ENCODE results near the gene TRIM66. TPM values are rescaled to one million over a fixed set of nuclear protein-coding genes. Genes with fewer than 3 reads are reported as not detected.

The TRIM66 gene
- total and polyA plus RNA-seq, 10 of the 15 experiments (the other 5 are each of a cell fraction or from before 2014, with no cell fraction given) = 1.7 to 14.5 (median 7.4) TPM

DNA sequence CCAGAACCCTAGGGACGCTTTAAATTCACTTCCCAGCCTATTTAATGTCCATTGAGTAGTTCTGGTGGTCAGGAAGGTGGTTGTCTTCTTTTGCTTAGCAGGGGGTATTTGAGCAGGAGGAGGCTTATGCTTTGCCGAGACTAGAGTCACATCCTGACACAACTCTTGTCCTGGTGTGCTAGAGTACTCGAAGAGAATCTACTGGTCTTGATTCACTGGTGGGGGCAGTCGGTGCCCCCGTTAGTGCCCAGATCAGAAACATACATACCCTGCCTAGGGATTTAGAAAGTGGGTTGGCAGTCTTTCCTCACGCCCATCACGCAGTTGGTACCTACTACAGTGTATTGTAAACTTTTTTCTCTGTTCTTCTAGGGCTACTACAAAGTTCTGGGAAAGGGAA, 2.8 kb upstream of the TRIM66 start:
- peaks cover 69% of the 10 kb centered on the region for H3K79me2 ChIP-seq (ENCODE audit: control insufficient read depth, insufficient read depth, low read length)
- intact Hi-C loops (cut with micrococcal nuclease; ENCODE audit: unreplicated experiment) = loop anchor here (5.0 to 10.0 kb wide), 3 partner anchors 151 to 382 kb away; partner anchors contain the start of gene AKIP1
- in situ Hi-C loops (cut with MboI) = no loop called here
- DNase-seq (ENCODE audit: low read depth, low spot score) (no peak), FAIRE-seq (no peak), ATAC-seq (no peak)
- POLR2A ChIA-PET = no interaction called here
- BruUV-seq (replicated peaks) = no TSS peak
- H3K4me1 ChIP-seq (ENCODE audit: control insufficient read depth, insufficient read depth, low read length) = peaks cover 31% of the 10 kb centered on the region
- peak overlapping the region; percentile 99; the same call in 1 of the 2 replicates for H3K27ac ChIP-seq (ENCODE audit: control insufficient read depth, insufficient read depth)
- peak overlapping the region; percentile 100 for H3K9ac ChIP-seq (ENCODE audit: control insufficient read depth, insufficient read depth, low read length)
- 34% methylated on average over 7 of the region's 7 CpGs for WGBS (ENCODE audit: insufficient coverage, insufficient replicate concordance, low lambda C conversion rate, missing lambda C conversion rate)
- peaks cover 8 to 23% of the 10 kb centered on the region in 2 experiments for H3K36me3 ChIP-seq (ENCODE audit: control insufficient read depth in 2 of 2, insufficient read depth in 2 of 2, low read length in 1 of 2)
- peaks cover 5% of the 10 kb centered on the region; the same call in 1 of the 2 replicates for H4K20me1 ChIP-seq (ENCODE audit: control insufficient read depth, insufficient read depth)
- peak overlapping the region; percentile 81 for H3K4me2 ChIP-seq (ENCODE audit: control insufficient read depth, insufficient read depth)
- RAD21 ChIA-PET (ENCODE audit: unreplicated experiment) = no interaction called here
- CTCF ChIA-PET = no interaction called here
- no peak for TF ChIP-seq IKZF2 (IDR thresholded peaks at IDR 0.05)
- peak; percentile 41; the same call in 1 of the 2 replicates for TF ChIP-seq POLR2AphosphoS5 (IDR thresholded peaks at IDR 0.05; ENCODE audit: low read length)
- TF ChIP-seq, protein P1, sequence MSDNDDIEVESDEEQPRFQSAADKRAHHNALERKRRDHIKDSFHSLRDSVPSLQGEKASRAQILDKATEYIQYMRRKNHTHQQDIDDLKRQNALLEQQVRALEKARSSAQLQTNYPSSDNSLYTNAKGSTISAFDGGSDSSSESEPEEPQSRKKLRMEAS (IDR thresholded peaks at IDR 0.05; ENCODE audit: low read depth, low read length) = no peak
- SMC1A ChIA-PET (ENCODE audit: uncharacterized antibody, unreplicated experiment) = no interaction called here
- H2AFZ ChIP-seq (ENCODE audit: control insufficient read depth, low read depth, low read length) = no peak overlapping the region
- no peaks in the 10 kb centered on the region for H3K27me3 ChIP-seq (replicated peaks in 1 of 2; ENCODE audit: control insufficient read depth in 2 of 2, insufficient read depth in 2 of 2, low read length in 1 of 2)
- H3K9me3 ChIP-seq (replicated peaks; ENCODE audit: control insufficient read depth, insufficient read depth, low read length) = no peaks in the 10 kb centered on the region
- H3K4me3 ChIP-seq = peak overlapping the region; percentile 88

DNA sequence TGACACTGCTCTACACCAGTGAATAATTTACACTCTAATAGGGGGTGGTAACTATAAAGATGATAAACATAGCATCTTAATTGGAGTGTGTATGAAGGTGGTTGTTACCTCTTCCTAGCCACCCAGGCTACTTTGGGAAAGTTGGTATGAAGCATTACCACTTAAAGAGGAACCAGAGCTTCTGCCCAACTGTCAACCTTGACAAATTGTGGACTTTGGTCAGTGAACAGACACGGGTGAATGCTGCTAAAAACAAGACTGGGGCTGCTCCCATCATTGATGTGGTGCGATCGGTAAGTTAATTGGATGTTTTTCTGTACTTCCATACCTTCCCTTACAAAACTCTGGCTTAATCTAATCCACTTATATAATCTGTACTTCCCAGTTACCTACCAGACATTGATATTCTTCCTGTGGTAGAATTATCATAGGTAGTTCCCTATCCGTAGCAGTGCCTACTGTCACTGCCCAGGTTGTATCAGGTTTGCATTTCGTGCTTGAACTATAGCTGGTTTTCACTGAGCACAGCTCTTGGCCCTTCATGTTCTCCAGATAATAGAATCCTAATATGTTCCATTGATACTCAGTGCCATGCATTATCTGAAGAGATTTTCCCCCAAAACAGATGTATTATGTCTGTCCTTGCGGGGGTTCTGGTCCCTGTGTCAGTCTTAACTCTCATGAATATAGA, 2.3 kb upstream of the TRIM66 start:
- CTCF ChIA-PET = no interaction called here
- Histone ChIP-seq H3K9ac (ENCODE audit: control insufficient read depth, insufficient read depth, low read length) (peak overlapping the region; percentile 100), H3K27ac (ENCODE audit: control insufficient read depth, insufficient read depth) (peak overlapping the region; percentile 99), H3K9me3 (replicated peaks; ENCODE audit: control insufficient read depth, insufficient read depth, low read length) (no peaks in the 10 kb centered on the region), H3K79me2 (ENCODE audit: control insufficient read depth, insufficient read depth, low read length) (peaks cover 65% of the 10 kb centered on the region), H3K4me1 (ENCODE audit: control insufficient read depth, insufficient read depth, low read length) (peaks cover 26% of the 10 kb centered on the region), H3K4me3 (peak overlapping the region; percentile 88), H3K4me2 (ENCODE audit: control insufficient read depth, insufficient read depth) (peak overlapping the region; percentile 81), H2AFZ (ENCODE audit: control insufficient read depth, low read depth, low read length) (no peak overlapping the region), H3K27me3 (replicated peaks in 1 of 2; ENCODE audit: control insufficient read depth in 2 of 2, insufficient read depth in 2 of 2, low read length in 1 of 2) (no peaks in the 10 kb centered on the region), H4K20me1 (ENCODE audit: control insufficient read depth, insufficient read depth) (peaks cover 5% of the 10 kb centered on the region; the same call in 1 of the 2 replicates), H3K36me3 (ENCODE audit: control insufficient read depth in 2 of 2, insufficient read depth in 2 of 2, low read length in 1 of 2) (peaks cover 8 to 22% of the 10 kb centered on the region in 2 experiments)
- ATAC-seq (no peak), FAIRE-seq (no peak), DNase-seq (ENCODE audit: low read depth, low spot score) (no peak)
- POLR2A ChIA-PET = no interaction called here
- no TSS peak for BruUV-seq (replicated peaks)
- in situ Hi-C loops (cut with MboI) = loop anchor here (5.0 kb wide), 1 partner anchor 273 kb away; no protein-coding TSS in a partner anchor
- SMC1A ChIA-PET (ENCODE audit: uncharacterized antibody, unreplicated experiment) = no interaction called here
- RAD21 ChIA-PET (ENCODE audit: unreplicated experiment) = no interaction called here
- WGBS (ENCODE audit: insufficient coverage, insufficient replicate concordance, low lambda C conversion rate, missing lambda C conversion rate) = 41% methylated on average over 6 of the region's 6 CpGs
- intact Hi-C loops (cut with micrococcal nuclease; ENCODE audit: unreplicated experiment) = loop anchor here (1.0 to 10.0 kb wide), 4 partner anchors 129 to 383 kb away; partner anchors contain the start of gene AKIP1
- peak; percentile 11 for TF ChIP-seq SMAD1 (IDR thresholded peaks at IDR 0.05; ENCODE audit: low read depth, partially characterized antibody)
- no peak for TF ChIP-seq HDAC6 (IDR thresholded peaks at IDR 0.05; ENCODE audit: unreplicated experiment)
- TF ChIP-seq, protein P2, sequence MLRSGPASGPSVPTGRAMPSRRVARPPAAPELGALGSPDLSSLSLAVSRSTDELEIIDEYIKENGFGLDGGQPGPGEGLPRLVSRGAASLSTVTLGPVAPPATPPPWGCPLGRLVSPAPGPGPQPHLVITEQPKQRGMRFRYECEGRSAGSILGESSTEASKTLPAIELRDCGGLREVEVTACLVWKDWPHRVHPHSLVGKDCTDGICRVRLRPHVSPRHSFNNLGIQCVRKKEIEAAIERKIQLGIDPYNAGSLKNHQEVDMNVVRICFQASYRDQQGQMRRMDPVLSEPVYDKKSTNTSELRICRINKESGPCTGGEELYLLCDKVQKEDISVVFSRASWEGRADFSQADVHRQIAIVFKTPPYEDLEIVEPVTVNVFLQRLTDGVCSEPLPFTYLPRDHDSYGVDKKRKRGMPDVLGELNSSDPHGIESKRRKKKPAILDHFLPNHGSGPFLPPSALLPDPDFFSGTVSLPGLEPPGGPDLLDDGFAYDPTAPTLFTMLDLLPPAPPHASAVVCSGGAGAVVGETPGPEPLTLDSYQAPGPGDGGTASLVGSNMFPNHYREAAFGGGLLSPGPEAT (IDR thresholded peaks at IDR 0.05; ENCODE audit: low read depth) = peak; percentile 19; the same call in 1 of the 2 replicates
- no peak for TF ChIP-seq DPF2 (IDR thresholded peaks at IDR 0.05)
- peak; percentile 53 for TF ChIP-seq POLR2AphosphoS5 (IDR thresholded peaks at IDR 0.05; ENCODE audit: low read length)
- TF ChIP-seq, protein P3, sequence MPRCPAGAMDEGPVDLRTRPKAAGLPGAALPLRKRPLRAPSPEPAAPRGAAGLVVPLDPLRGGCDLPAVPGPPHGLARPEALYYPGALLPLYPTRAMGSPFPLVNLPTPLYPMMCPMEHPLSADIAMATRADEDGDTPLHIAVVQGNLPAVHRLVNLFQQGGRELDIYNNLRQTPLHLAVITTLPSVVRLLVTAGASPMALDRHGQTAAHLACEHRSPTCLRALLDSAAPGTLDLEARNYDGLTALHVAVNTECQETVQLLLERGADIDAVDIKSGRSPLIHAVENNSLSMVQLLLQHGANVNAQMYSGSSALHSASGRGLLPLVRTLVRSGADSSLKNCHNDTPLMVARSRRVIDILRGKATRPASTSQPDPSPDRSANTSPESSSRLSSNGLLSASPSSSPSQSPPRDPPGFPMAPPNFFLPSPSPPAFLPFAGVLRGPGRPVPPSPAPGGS (IDR thresholded peaks at IDR 0.05; ENCODE audit: borderline replicate concordance, insufficient read depth, low read depth, low read length, poor library complexity, severe bottlenecking) = no peak
- TF ChIP-seq, protein P4, sequence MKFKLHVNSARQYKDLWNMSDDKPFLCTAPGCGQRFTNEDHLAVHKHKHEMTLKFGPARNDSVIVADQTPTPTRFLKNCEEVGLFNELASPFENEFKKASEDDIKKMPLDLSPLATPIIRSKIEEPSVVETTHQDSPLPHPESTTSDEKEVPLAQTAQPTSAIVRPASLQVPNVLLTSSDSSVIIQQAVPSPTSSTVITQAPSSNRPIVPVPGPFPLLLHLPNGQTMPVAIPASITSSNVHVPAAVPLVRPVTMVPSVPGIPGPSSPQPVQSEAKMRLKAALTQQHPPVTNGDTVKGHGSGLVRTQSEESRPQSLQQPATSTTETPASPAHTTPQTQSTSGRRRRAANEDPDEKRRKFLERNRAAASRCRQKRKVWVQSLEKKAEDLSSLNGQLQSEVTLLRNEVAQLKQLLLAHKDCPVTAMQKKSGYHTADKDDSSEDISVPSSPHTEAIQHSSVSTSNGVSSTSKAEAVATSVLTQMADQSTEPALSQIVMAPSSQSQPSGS (IDR thresholded peaks at IDR 0.05; ENCODE audit: low read length) = 0 out of 2 replicates have a peak, but pooled peaks have one; percentile 7

Measured in GM12878 (cell line).